ENCODE results near the gene TMEM192. TPM values are rescaled to one million over a fixed set of nuclear protein-coding genes. Genes with fewer than 3 reads are reported as not detected.

TMEM192 gene
- total RNA-seq, 1 donor from 2014 or later: 17.6 TPM

Other genes starting within 250 kb of the TMEM192 start
- gene APELA, start 235.7 kb downstream of the TMEM192 start, total RNA-seq: not detected in 2 replicates
- not detected in 2 replicates for gene TRIM61, start 135.2 kb downstream of the TMEM192 start, total RNA-seq
- gene TRIM60, start 80.9 kb downstream of the TMEM192 start, total RNA-seq: not detected in 2 replicates
- not detected in 2 replicates for gene TRIM75, start 59.0 kb downstream of the TMEM192 start, total RNA-seq
- gene KLHL2, start 94.7 kb upstream of the TMEM192 start, total RNA-seq: 20.5 and 26.3 TPM in 2 replicates
- gene MSMO1, start 214.8 kb upstream of the TMEM192 start, total RNA-seq: 75.5 and 77.6 TPM in 2 replicates